Measurements from ENCODE around the gene MBOAT1.

MBOAT1 gene

DNA sequence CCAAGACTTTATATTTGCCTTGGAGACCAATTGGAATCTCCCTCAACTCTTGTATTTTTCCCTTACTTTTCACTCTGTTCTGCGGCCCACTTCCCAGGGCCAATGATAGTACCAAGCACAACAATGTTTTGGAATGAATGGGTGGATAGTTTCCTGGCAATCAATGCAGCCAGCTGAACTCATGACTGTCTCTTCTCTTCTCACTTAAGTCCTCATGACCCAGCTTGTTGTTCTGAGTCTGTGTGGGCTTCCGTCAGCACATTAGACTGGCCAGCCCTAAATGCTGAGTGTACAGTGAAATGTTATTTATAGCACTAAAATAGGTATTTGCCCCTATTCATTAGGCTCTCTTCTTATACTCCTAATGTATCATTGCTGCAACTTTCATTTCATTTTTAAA is 5.6 kb upstream of the MBOAT1 start:
- TF ChIP-seq, protein P1, sequence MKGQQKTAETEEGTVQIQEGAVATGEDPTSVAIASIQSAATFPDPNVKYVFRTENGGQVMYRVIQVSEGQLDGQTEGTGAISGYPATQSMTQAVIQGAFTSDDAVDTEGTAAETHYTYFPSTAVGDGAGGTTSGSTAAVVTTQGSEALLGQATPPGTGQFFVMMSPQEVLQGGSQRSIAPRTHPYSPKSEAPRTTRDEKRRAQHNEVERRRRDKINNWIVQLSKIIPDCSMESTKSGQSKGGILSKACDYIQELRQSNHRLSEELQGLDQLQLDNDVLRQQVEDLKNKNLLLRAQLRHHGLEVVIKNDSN (IDR thresholded peaks at IDR 0.05): no peak
- TF ChIP-seq YY1 (IDR thresholded peaks at IDR 0.05; ENCODE audit: low read depth) (no peak), EGR1 (IDR thresholded peaks at IDR 0.05) (no peak), TEAD4 (IDR thresholded peaks at IDR 0.05) (no peak), CEBPB (IDR thresholded peaks at IDR 0.05) (no peak), CREB1 (IDR thresholded peaks at IDR 0.05; ENCODE audit: low read depth) (no peak), TAF1 (IDR thresholded peaks at IDR 0.05; ENCODE audit: low read depth) (no peak), RAD21 (IDR thresholded peaks at IDR 0.05; ENCODE audit: low read depth) (no peak), EP300 (IDR thresholded peaks at IDR 0.05; ENCODE audit: borderline replicate concordance) (no peak), TCF12 (IDR thresholded peaks at IDR 0.05; ENCODE audit: low read depth) (no peak), NFIC (IDR thresholded peaks at IDR 0.05) (no peak), FOXM1 (IDR thresholded peaks at IDR 0.05; ENCODE audit: borderline replicate concordance, low read depth) (no peak), ZBTB7A (IDR thresholded peaks at IDR 0.05; ENCODE audit: low read depth) (no peak)
- TF ChIP-seq, protein P2, sequence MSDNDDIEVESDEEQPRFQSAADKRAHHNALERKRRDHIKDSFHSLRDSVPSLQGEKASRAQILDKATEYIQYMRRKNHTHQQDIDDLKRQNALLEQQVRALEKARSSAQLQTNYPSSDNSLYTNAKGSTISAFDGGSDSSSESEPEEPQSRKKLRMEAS (IDR thresholded peaks at IDR 0.05): no peak
- TF ChIP-seq, protein P3, sequence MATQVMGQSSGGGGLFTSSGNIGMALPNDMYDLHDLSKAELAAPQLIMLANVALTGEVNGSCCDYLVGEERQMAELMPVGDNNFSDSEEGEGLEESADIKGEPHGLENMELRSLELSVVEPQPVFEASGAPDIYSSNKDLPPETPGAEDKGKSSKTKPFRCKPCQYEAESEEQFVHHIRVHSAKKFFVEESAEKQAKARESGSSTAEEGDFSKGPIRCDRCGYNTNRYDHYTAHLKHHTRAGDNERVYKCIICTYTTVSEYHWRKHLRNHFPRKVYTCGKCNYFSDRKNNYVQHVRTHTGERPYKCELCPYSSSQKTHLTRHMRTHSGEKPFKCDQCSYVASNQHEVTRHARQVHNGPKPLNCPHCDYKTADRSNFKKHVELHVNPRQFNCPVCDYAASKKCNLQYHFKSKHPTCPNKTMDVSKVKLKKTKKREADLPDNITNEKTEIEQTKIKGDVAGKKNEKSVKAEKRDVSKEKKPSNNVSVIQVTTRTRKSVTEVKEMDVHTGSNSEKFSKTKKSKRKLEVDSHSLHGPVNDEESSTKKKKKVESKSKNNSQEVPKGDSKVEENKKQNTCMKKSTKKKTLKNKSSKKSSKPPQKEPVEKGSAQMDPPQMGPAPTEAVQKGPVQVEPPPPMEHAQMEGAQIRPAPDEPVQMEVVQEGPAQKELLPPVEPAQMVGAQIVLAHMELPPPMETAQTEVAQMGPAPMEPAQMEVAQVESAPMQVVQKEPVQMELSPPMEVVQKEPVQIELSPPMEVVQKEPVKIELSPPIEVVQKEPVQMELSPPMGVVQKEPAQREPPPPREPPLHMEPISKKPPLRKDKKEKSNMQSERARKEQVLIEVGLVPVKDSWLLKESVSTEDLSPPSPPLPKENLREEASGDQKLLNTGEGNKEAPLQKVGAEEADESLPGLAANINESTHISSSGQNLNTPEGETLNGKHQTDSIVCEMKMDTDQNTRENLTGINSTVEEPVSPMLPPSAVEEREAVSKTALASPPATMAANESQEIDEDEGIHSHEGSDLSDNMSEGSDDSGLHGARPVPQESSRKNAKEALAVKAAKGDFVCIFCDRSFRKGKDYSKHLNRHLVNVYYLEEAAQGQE (IDR thresholded peaks at IDR 0.05; ENCODE audit: low read depth): no peak

DNA sequence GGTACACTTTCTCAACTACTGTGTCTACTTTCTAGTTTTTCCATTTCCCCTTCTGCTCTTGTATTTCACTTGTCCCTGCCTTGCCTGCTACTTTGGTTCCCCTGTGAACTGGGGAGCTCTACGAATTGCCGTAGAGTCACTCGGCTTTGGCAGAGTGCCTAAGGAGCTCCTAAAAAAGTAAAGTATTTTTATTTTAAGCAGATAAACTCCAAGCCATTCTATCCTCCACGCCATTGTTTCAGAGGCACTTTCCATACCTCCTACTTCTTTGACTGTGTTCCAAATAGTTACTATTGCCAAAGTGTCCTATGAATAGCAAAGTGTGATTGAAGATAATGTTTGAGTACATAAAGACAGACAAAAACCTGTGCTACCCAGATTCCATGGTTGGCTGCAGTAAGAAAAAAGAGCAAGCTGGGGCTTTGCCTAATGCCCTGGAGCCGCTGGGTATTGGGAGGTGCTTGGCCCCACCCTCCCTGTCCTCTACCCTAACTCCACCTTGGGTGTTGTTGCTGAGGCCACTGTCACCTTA is 5.1 kb upstream of the MBOAT1 start:
- TF ChIP-seq NFIC (IDR thresholded peaks at IDR 0.05) (no peak; the same call in none of the 2 replicates), EP300 (IDR thresholded peaks at IDR 0.05; ENCODE audit: borderline replicate concordance) (no peak), CEBPB (IDR thresholded peaks at IDR 0.05) (no peak), TEAD4 (IDR thresholded peaks at IDR 0.05) (no peak), RAD21 (IDR thresholded peaks at IDR 0.05; ENCODE audit: low read depth) (no peak), FOXM1 (IDR thresholded peaks at IDR 0.05; ENCODE audit: borderline replicate concordance, low read depth) (no peak), CREB1 (IDR thresholded peaks at IDR 0.05; ENCODE audit: low read depth) (no peak), ZBTB7A (IDR thresholded peaks at IDR 0.05; ENCODE audit: low read depth) (no peak), TAF1 (IDR thresholded peaks at IDR 0.05; ENCODE audit: low read depth) (no peak), YY1 (IDR thresholded peaks at IDR 0.05; ENCODE audit: low read depth) (no peak), EGR1 (IDR thresholded peaks at IDR 0.05) (no peak), TCF12 (IDR thresholded peaks at IDR 0.05; ENCODE audit: low read depth) (no peak)
- TF ChIP-seq, protein P2 (IDR thresholded peaks at IDR 0.05): no peak
- TF ChIP-seq, protein P1 (IDR thresholded peaks at IDR 0.05): no peak
- TF ChIP-seq, protein P3 (IDR thresholded peaks at IDR 0.05; ENCODE audit: low read depth): no peak

DNA sequence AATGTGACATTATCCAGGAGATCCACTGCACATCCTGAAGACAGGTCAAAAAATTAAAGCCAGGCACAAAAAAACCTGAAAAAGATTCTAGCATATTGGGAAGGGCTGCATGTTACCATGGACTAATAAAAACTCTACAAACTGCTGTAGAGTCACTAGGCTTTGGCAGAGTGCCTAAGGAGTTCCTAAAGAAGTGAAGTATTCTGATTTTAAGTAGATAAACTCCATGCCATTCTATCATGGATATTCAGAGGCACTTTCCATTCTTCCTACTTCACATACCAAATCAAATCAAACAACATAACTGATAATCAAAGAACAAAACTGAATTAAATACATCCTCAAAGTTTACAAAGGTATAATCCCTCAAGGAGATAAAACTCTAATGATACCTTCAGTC is 3.0 kb upstream of the MBOAT1 start:
- TF ChIP-seq ZBTB7A (IDR thresholded peaks at IDR 0.05; ENCODE audit: low read depth) (no peak), NFIC (IDR thresholded peaks at IDR 0.05) (no peak), CREB1 (IDR thresholded peaks at IDR 0.05; ENCODE audit: low read depth) (no peak), TCF12 (IDR thresholded peaks at IDR 0.05; ENCODE audit: low read depth) (no peak), YY1 (IDR thresholded peaks at IDR 0.05; ENCODE audit: low read depth) (no peak), EGR1 (IDR thresholded peaks at IDR 0.05) (no peak), RAD21 (IDR thresholded peaks at IDR 0.05; ENCODE audit: low read depth) (no peak), CEBPB (IDR thresholded peaks at IDR 0.05) (no peak), TAF1 (IDR thresholded peaks at IDR 0.05; ENCODE audit: low read depth) (no peak), FOXM1 (IDR thresholded peaks at IDR 0.05; ENCODE audit: borderline replicate concordance, low read depth) (no peak), TEAD4 (IDR thresholded peaks at IDR 0.05) (no peak), EP300 (IDR thresholded peaks at IDR 0.05; ENCODE audit: borderline replicate concordance) (no peak)
- TF ChIP-seq, protein P3 (IDR thresholded peaks at IDR 0.05; ENCODE audit: low read depth): no peak
- TF ChIP-seq, protein P2 (IDR thresholded peaks at IDR 0.05): no peak
- TF ChIP-seq, protein P1 (IDR thresholded peaks at IDR 0.05): no peak
